ENCODE data around the gene SSR1. TPM values are rescaled to one million over a fixed set of nuclear protein-coding genes. Genes with fewer than 3 reads are reported as not detected.

The SSR1 gene
- total and polyA plus RNA-seq, 2 of the 13 experiments (the other 11 are each of a cell fraction or from before 2014, with no cell fraction given): 203 to 243 TPM

DNA sequence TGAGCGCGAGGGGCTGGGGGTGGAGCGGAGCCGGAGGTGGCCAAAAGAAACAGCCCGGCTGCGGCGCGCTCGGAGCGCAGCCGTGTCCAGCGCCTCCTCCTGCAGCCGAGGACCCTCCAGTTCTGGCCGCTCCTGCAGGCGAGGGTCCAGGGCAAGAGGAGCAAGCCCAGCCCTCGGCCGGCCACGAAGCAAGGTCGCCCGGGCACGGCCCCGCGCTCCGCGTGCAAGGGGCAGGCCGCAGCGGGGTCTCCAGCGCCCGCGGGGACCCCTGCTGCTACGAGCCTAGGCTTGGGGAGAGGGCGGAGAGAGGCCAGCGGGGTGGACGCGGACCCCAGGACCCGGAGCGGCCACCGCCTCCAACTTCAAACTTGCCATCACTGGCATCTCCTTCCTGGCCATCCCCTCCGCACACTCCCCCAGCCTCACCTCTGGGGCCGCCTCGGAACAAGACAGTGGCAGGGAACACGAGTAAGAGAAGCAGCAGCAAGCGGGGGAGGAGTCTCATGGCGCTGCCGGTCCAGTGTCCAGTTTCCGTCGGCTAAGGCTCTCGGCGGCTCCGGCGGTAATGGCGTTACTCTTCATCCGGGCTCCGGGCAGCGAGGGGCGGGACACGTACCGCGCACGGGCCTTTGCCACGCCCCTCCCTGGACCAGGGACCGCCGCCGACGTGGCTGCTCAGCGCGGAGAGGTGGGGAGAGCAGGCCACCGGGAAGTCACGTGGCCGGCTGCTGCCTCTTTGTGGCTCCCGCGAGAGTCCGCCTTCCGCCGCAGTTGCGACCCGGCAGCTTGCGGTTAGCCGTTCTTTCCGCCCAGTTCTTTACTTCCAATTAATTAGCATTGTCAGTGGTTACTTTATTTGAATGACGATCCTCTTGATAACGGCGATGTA lies at the start of gene SSR1 (continued):
- TF ChIP-seq ZNF800 (CRISPR knock-in tag; IDR thresholded peaks at IDR 0.05) (peak; percentile 70; the same call in 1 of the 2 replicates), ZNF580 (CRISPR knock-in tag; IDR thresholded peaks at IDR 0.05; ENCODE audit: borderline replicate concordance, low read depth) (peak; percentile 98), SP2 (CRISPR knock-in tag; IDR thresholded peaks at IDR 0.05) (peak; percentile 65), ZNF10 (CRISPR knock-in tag; IDR thresholded peaks at IDR 0.05; ENCODE audit: borderline replicate concordance, low read depth) (no peak), NFKB2 (CRISPR knock-in tag; IDR thresholded peaks at IDR 0.05; ENCODE audit: borderline replicate concordance) (peak; percentile 97), KLF11 (CRISPR knock-in tag; IDR thresholded peaks at IDR 0.05) (peak; percentile 81; the same call in 1 of the 2 replicates), ETV6 (CRISPR knock-in tag; conservative IDR thresholded peaks at IDR 0.05) (peak; percentile 58), PRPF4 (IDR thresholded peaks at IDR 0.05; ENCODE audit: low read depth, low read length, poor library complexity, severe bottlenecking) (no peak), EZH2 (conservative IDR thresholded peaks at IDR 0.05; ENCODE audit: low read depth, low read length) (no peak), ZNF382 (CRISPR knock-in tag; IDR thresholded peaks at IDR 0.05; ENCODE audit: borderline replicate concordance) (no peak), BHLHE40 (IDR thresholded peaks at IDR 0.05; ENCODE audit: low read length) (peak; percentile 92), U2AF1 (optimal IDR thresholded peaks at IDR 0.05; ENCODE audit: low read depth, low read length) (no peak), ELK4 (CRISPR knock-in tag; IDR thresholded peaks at IDR 0.05; ENCODE audit: borderline replicate concordance) (no peak; the same call in 1 of the 2 replicates), AHR (CRISPR knock-in tag; IDR thresholded peaks at IDR 0.05) (no peak; the same call in 1 of the 2 replicates), ZNF678 (CRISPR knock-in tag; IDR thresholded peaks at IDR 0.05) (no peak), SKI (IDR thresholded peaks at IDR 0.05; ENCODE audit: partially characterized antibody) (peak; percentile 14), ZNF180 (CRISPR knock-in tag; IDR thresholded peaks at IDR 0.05; ENCODE audit: borderline replicate concordance, low read depth) (no peak), ZSCAN12 (CRISPR knock-in tag; IDR thresholded peaks at IDR 0.05) (no peak), E2F5 (CRISPR knock-in tag; conservative IDR thresholded peaks at IDR 0.05) (peak; percentile 50), ZNF367 (CRISPR knock-in tag; IDR thresholded peaks at IDR 0.05; ENCODE audit: borderline replicate concordance) (peak; percentile 90; the same call in 1 of the 2 replicates)
- TF ChIP-seq, protein P1, sequence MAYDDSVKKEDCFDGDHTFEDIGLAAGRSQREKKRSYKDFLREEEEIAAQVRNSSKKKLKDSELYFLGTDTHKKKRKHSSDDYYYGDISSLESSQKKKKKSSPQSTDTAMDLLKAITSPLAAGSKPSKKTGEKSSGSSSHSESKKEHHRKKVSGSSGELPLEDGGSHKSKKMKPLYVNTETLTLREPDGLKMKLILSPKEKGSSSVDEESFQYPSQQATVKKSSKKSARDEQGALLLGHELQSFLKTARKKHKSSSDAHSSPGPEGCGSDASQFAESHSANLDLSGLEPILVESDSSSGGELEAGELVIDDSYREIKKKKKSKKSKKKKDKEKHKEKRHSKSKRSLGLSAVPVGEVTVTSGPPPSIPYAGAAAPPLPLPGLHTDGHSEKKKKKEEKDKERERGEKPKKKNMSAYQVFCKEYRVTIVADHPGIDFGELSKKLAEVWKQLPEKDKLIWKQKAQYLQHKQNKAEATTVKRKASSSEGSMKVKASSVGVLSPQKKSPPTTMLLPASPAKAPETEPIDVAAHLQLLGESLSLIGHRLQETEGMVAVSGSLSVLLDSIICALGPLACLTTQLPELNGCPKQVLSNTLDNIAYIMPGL (CRISPR knock-in tag; IDR thresholded peaks at IDR 0.05; ENCODE audit: borderline replicate concordance in 1 of 2, low read depth in 1 of 2): peak; percentile 90 to 95
